T-cell (primary cell): ENCODE results near the gene ACAP2. TPM values are rescaled to one million over a fixed set of nuclear protein-coding genes. Genes with fewer than 3 reads are reported as not detected.
"Not testable (repeated sequence)": the region's sequence is repeated elsewhere in the genome, so short reads cannot be mapped to it uniquely, and the experiment has no call there.

Source experiments
- ATAC-seq, 4 experiments: fragments of 200-7000 bp in 3 of 4; fragments of 150-1000 bp in 1 of 4; cut with Tn5 transposase; replicated peaks in 1 of 4; 1 replicate in 3 of 4; 2 replicates in 1 of 4; pipeline ENCODE4 v1.10.0; 2021; ENCODE audit warnings: moderate library complexity in 3 of 4, mild to moderate bottlenecking in 2 of 4, moderate number of reproducible peaks in 1 of 4
- CTCF ChIA-PET, 2 donors: fragments of 300-600 bp; sonication (Branson Sonifier 250); formaldehyde crosslinking; loops; one replicate each; lab custom pipeline; 2022; ENCODE audit warnings: antibody characterized with exemption in 2 of 2; lab: Charles Lee
- POLR2A ChIA-PET, 2 donors: fragments of 300-600 bp; sonication (Branson Sonifier 250); formaldehyde crosslinking; loops; one replicate each; lab custom pipeline; 2022; ENCODE audit warnings: antibody characterized with exemption in 2 of 2; lab: Charles Lee
- DNase-seq, 35 experiments: peaks; one replicate each; pipeline versions ENCODE4 v3.0.0 to v3.0.0-alpha.2; 2013 to 2023
- H3K27ac ChIP-seq: one replicate; pipeline ENCODE4 v1.5.1; 2013; ENCODE audit warnings: low read length
- H3K27me3 ChIP-seq, 2 experiments: replicated peaks in 1 of 2; 1 replicate in 1 of 2; 2 replicates in 1 of 2; pipeline versions ENCODE4 v1.6.1 to v1.7.0; 2013; ENCODE audit warnings: low read length in 1 of 2, mixed read lengths in 1 of 2; ENCODE audit not compliant: control insufficient read depth in 2 of 2, insufficient read depth in 2 of 2; ENCODE audit errors: extremely low read depth in 1 of 2
- H3K36me3 ChIP-seq, 2 donors: 1 replicate in 1 of 2; 2 replicates in 1 of 2; pipeline versions ENCODE4 v1.6.1 to v1.7.0; 2013; ENCODE audit warnings: low read length in 1 of 2; ENCODE audit not compliant: control insufficient read depth in 2 of 2, insufficient read depth in 1 of 2; ENCODE audit errors: extremely low read depth in 1 of 2
- H3K4me1 ChIP-seq, 2 experiments: 1 replicate in 1 of 2; 2 replicates in 1 of 2; pipeline versions ENCODE4 v1.6.1 to v1.7.0; 2013; ENCODE audit warnings: low read length in 2 of 2, mixed read lengths in 1 of 2; ENCODE audit not compliant: insufficient read depth in 2 of 2, control insufficient read depth in 1 of 2; ENCODE audit errors: extremely low read depth in 1 of 2
- H3K4me3 ChIP-seq, 2 donors: 1 replicate in 1 of 2; 2 replicates in 1 of 2; pipeline versions ENCODE4 v1.5.1 to v1.7.0; 2013; ENCODE audit warnings: mild to moderate bottlenecking in 2 of 2, low read length in 1 of 2, moderate library complexity in 1 of 2; ENCODE audit not compliant: control insufficient read depth in 1 of 2; ENCODE audit errors: extremely low read depth in 1 of 2
- H3K9me3 ChIP-seq: 2 replicates; pipeline ENCODE4 v1.7.0; 2013
- H3K27ac Mint-ChIP-seq, 2 donors: one replicate each; pipeline ENCODE4 v1.8.0; 2020 to 2021; ENCODE audit warnings: mild to moderate bottlenecking in 2 of 2, mixed read lengths in 2 of 2
- H3K27me3 Mint-ChIP-seq, 2 donors: one replicate each; pipeline ENCODE4 v1.8.0; 2021 to 2022; ENCODE audit warnings: mixed read lengths in 2 of 2
- H3K36me3 Mint-ChIP-seq: one replicate; pipeline ENCODE4 v1.8.0; 2021; ENCODE audit warnings: mixed read lengths
- H3K4me1 Mint-ChIP-seq, 3 donors: one replicate each; pipeline ENCODE4 v1.8.0; 2020 to 2022; ENCODE audit warnings: mixed read lengths in 3 of 3, mild to moderate bottlenecking in 1 of 3
- H3K4me3 Mint-ChIP-seq, 3 donors: one replicate each; pipeline ENCODE4 v1.8.0; 2020 to 2022; ENCODE audit warnings: mild to moderate bottlenecking in 3 of 3, mixed read lengths in 3 of 3, moderate library complexity in 3 of 3
- H3K9me3 Mint-ChIP-seq, 3 donors: one replicate each; pipeline ENCODE4 v1.8.0; 2020 to 2022; ENCODE audit warnings: mixed read lengths in 3 of 3
- WGBS: methylation state at CpG from one replicate; pipeline ENCODE4 v1.1.5; 2013; ENCODE audit warnings: missing lambda C conversion rate; ENCODE audit not compliant: insufficient coverage; 5-methylcytosine and 5-hydroxymethylcytosine counted together
- total RNA-seq, 35 experiments: library from RNA in 6 of 35; stranded (reverse) in 6 of 35; fragments of 120-200 nt in 1 of 35; gene quantifications; one replicate each; pipeline versions ENCODE4 v1.2.1 to v1.2.4 and lab custom pipeline; 2013 to 2026

Gene ACAP2
- total RNA-seq, 5 donors from 2014 or later (not counting 1 experiment from before 2014, with no cell fraction given): 63.6 to 90.7 (median 72.5) TPM

DNA sequence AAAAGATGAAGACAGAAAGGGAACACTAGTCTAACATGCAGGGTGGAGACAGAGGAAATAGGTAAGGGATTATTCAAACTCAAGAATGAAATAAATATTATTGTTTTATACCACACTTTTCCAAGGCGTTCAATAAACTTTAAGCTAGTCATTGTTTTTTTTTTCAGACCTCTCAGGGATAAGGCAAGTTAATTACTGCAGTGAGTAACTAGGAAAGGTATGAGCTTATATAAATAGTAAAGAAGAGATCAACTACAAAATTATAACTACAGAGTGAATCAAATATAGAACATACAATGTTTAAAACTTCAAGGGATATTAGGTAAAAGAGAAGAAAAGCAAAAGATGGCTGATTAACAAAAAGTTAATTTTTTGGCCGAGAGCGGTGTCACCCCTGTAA lies 140.4 kb downstream of the ACAP2 start:
- ChIA-PET POLR2A (interaction anchor here in 1 of 2 donors (0.7 kb wide), 1 partner anchor 309 kb away, joined by 3 read pairs; no protein-coding TSS in a partner anchor), CTCF (no interaction called here)
- Mint-ChIP-seq H3K36me3 (peaks cover 38% of the 10 kb centered on the region), H3K4me1 (peaks cover 0 to 11% (median 4%) of the 10 kb centered on the region in 3 donors), H3K4me3 (no peak overlapping the region), H3K27ac (peak overlapping the region in 1 of 2 donors; percentile 44), H3K27me3 (no peaks in the 10 kb centered on the region), H3K9me3 (no peaks in the 10 kb centered on the region)
- Histone ChIP-seq H3K9me3 (no peaks in the 10 kb centered on the region), H3K4me1 (no peaks in the 10 kb centered on the region), H3K27ac (no peak overlapping the region), H3K4me3 (no peak overlapping the region), H3K27me3 (no peaks in the 10 kb centered on the region), H3K36me3 (peaks cover 4 to 64% of the 10 kb centered on the region in 2 donors)
- ATAC-seq (no peak), DNase-seq (no peak)
- 100% methylated on average over 2 of the region's 3 CpGs for WGBS

DNA sequence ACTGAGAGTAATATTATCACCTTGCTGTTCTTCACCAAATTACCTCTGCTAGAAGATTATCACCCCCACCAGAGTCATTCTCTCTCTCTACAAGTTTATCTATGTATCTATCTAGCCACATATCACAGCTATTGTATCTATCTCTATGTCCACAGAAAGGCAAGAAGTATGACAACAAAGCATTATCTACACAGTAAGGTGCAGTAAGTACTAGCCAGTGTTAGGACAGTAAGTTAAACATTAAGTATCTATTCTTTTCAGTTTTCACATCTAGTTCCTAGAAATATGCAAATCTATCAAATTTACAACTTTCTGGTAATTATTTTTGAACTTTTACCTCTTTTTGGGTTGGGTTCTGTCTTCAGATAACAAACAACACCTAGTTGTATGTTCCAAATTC lies 145.4 kb downstream of the ACAP2 start:
- DNase-seq: no peak
- Mint-ChIP-seq H3K27me3 (no peaks in the 10 kb centered on the region), H3K4me1 (peaks cover 0 to 10% (median 6%) of the 10 kb centered on the region in 3 donors), H3K9me3 (no peaks in the 10 kb centered on the region), H3K36me3 (peaks cover 43% of the 10 kb centered on the region), H3K4me3 (no peak overlapping the region), H3K27ac (peak overlapping the region; percentile 50 to 76)
- Histone ChIP-seq H3K4me3 (no peak overlapping the region), H3K27ac (no peak overlapping the region), H3K9me3 (no peaks in the 10 kb centered on the region), H3K36me3 (peaks cover 9 to 64% of the 10 kb centered on the region in 2 donors), H3K27me3 (no peaks in the 10 kb centered on the region), H3K4me1 (no peaks in the 10 kb centered on the region)
- POLR2A ChIA-PET: no interaction called here
- CTCF ChIA-PET: no interaction called here
- ATAC-seq: no peak

DNA sequence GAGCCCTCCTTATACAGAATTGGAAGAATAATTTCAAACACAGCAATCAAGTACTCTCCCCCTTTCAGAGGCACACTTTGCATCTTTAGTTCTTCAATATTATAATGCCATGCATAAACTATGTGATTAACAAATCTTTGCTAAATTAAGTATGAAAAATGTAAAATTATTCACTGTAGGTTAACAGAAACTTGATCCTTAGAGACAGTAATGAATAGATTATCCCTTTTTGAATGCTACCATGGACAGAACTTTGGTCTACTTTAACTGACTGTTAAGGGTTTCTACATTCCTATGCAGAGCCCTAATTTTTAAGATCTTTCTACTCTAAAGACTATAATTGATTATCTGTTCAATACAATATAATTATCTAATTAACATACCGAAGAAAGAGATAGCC lies 146.2 kb downstream of the ACAP2 start:
- H3K4me3 ChIP-seq: no peak overlapping the region
- H3K36me3 ChIP-seq: peaks cover 9 to 62% of the 10 kb centered on the region in 2 donors
- CTCF ChIA-PET: no interaction called here
- no peaks in the 10 kb centered on the region for H3K9me3 Mint-ChIP-seq
- H3K27ac Mint-ChIP-seq: peak overlapping the region; percentile 41 to 52
- ATAC-seq: no peak
- peaks cover 0 to 10% (median 6%) of the 10 kb centered on the region in 3 donors for H3K4me1 Mint-ChIP-seq
- H3K9me3 ChIP-seq: no peaks in the 10 kb centered on the region
- no peaks in the 10 kb centered on the region for H3K27me3 ChIP-seq
- no peaks in the 10 kb centered on the region for H3K27me3 Mint-ChIP-seq
- no peak overlapping the region for H3K27ac ChIP-seq
- peaks cover 47% of the 10 kb centered on the region for H3K36me3 Mint-ChIP-seq
- H3K4me1 ChIP-seq: no peaks in the 10 kb centered on the region
- DNase-seq: no peak
- POLR2A ChIA-PET: no interaction called here
- WGBS: no CpG with 5 or more reads among the region's 1 CpG
- H3K4me3 Mint-ChIP-seq: no peak overlapping the region

DNA sequence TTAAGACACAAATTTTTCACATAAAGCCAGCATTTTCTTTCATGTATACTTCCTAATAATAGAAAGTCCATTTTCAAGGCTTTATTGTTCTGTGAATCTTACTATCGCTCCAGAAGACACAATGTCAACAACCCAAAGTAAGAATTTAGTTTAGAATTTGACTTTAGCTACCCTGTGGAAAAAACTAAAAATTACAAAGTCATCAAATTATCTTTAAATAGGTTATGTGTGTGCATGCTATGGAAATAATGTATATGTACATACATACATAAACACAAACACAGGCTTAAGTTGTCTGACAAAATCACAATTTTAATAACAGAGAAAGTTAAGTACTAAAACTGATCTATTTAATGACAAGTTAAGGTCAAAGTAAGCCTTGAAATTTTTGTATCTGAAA lies 151.7 kb downstream of the ACAP2 start:
- WGBS: no CpG with 5 or more reads among the region's 1 CpG
- H3K4me3 ChIP-seq: no peak overlapping the region
- Mint-ChIP-seq H3K4me1 (no peaks in the 10 kb centered on the region), H3K27me3 (no peaks in the 10 kb centered on the region), H3K9me3 (no peaks in the 10 kb centered on the region), H3K36me3 (peaks cover 42% of the 10 kb centered on the region), H3K4me3 (no peak overlapping the region), H3K27ac (no peak overlapping the region)
- ChIA-PET CTCF (no interaction called here), POLR2A (no interaction called here)
- ATAC-seq (no peak), DNase-seq (no peak)
- peaks cover 8 to 67% of the 10 kb centered on the region in 2 donors for H3K36me3 ChIP-seq
- no peaks in the 10 kb centered on the region for H3K4me1 ChIP-seq
- H3K27ac ChIP-seq: no peak overlapping the region
- H3K27me3 ChIP-seq: no peaks in the 10 kb centered on the region
- no peaks in the 10 kb centered on the region for H3K9me3 ChIP-seq

DNA sequence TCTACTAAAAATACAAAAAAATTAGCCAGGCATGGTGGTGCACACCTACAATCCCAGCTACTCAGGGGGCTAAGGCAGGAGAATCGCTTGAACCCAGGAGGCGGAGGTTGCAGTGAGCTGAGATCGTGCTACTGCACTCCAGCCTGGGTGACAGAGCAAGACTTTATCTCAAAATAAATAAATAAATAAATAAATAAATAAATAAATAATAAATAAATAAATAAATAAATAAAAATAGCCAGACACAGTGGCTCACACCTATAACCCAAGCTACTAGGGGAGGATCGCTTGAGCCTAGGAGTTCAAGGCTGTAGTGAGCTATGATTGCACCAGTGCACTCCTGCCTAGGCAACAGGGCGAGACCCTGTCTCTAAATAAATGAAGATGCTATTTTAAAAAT lies 152.2 kb downstream of the ACAP2 start:
- H3K4me3 ChIP-seq, ATAC-seq, H3K9me3 Mint-ChIP-seq, H3K4me3 Mint-ChIP-seq, H3K27me3 Mint-ChIP-seq, H3K9me3 ChIP-seq, H3K4me1 ChIP-seq, H3K27ac ChIP-seq, CTCF ChIA-PET, H3K4me1 Mint-ChIP-seq, H3K27me3 ChIP-seq, H3K27ac Mint-ChIP-seq, POLR2A ChIA-PET, DNase-seq: not testable (repeated sequence)
- H3K36me3 Mint-ChIP-seq: peaks cover 39% of the 10 kb centered on the region
- H3K36me3 ChIP-seq: peaks cover 8 to 69% of the 10 kb centered on the region in 2 donors
- no CpG with 5 or more reads among the region's 5 CpGs for WGBS

DNA sequence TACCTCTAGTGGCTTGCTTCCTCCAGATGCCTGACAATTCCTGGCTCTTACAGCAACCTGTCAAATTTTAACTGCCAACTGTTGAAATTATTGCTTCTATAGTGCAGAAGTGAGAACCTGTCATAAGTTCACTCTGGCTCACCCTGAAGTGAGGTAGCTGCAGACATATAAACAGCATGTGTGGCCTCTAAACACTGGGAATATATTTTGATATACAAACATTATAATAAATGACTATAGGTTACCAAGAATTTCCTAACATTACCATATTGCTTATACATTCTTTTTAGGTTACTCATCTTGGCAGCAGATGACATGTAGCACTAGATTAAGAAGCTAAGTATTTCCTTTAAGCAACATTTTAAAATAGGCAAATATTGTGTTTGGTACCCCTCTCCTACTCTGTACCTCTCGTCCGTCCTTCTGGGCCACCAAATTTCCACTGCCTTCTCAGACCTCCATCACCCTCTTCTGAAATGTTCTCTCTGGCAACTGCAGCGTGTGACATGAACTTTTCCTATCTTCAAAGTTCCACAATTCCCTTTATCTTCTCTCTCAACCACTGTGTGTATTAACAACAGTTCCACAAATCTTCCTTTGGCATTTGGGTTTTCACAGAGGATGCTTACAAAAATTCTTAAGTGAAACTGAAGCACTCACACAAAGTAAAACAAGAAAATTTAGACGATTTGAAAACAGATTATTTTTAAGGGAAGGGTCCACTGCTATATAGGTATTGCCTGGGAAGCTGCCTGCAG lies 156.5 kb downstream of the ACAP2 start:
- POLR2A ChIA-PET: no interaction called here
- Histone ChIP-seq H3K4me3 (no peak overlapping the region), H3K27me3 (no peaks in the 10 kb centered on the region), H3K36me3 (peaks cover 8 to 63% of the 10 kb centered on the region in 2 donors), H3K9me3 (no peaks in the 10 kb centered on the region), H3K4me1 (no peaks in the 10 kb centered on the region), H3K27ac (no peak overlapping the region)
- no peak overlapping the region for H3K27ac Mint-ChIP-seq
- no peak overlapping the region for H3K4me3 Mint-ChIP-seq
- 67% methylated on average over 3 of the region's 4 CpGs for WGBS
- H3K27me3 Mint-ChIP-seq: no peaks in the 10 kb centered on the region
- no peak for DNase-seq
- H3K36me3 Mint-ChIP-seq: peaks cover 25% of the 10 kb centered on the region
- H3K9me3 Mint-ChIP-seq: no peaks in the 10 kb centered on the region
- peaks cover 0 to 1% (median 0%) of the 10 kb centered on the region in 3 donors for H3K4me1 Mint-ChIP-seq
- CTCF ChIA-PET: interaction anchor here in 1 of 2 donors (0.5 kb wide), 1 partner anchor 233 kb away, joined by 3 read pairs; no protein-coding TSS in a partner anchor
- ATAC-seq: no peak
